ENCODE results near the gene SCNN1A. TPM values are rescaled to one million over a fixed set of nuclear protein-coding genes. Genes with fewer than 3 reads are reported as not detected.

The SCNN1A gene
- total RNA-seq, 1 experiment from 2014 or later = 111 TPM

DNA sequence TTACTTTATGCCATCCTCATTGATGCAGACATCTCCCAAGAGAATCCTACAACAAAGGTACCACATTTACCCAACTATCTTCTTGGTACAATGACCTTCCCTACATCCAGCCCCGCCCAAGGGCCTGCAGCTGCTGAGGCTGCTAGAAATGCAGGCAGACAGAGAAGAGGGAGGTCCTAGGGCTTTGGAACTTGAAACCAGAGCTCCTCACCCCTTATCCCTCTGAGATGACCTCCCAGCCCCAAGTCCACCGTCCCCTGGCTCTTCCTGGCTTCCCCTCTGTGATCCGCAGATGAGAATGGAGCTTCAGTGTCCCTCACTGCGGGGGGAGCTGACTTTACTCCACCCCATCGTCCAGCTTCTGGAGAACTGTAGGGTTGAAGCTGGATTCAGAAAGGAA lies 31.8 kb downstream of the SCNN1A start:
- H3K27me3 ChIP-seq (ENCODE audit: insufficient read depth, low read length) = no peaks in the 10 kb centered on the region
- Mint-ChIP-seq H3K36me3 (ENCODE audit: insufficient read depth in 1 of 3, low read depth in 3 of 3) (peaks cover 7 to 20% (median 17%) of the 10 kb centered on the region in 3 experiments; a peak in 6 of 7 replicates), H3K27me3 (ENCODE audit: low read depth) (no peaks in the 10 kb centered on the region; the same call in 1 of the 2 replicates), H3K9me3 (no peaks in the 10 kb centered on the region), H3K4me1 (peaks cover 27 to 31% of the 10 kb centered on the region in 2 experiments), H3K27ac (peak overlapping the region in 2 of 3 experiments; percentile 35 to 95; a peak in 3 of 7 replicates), H3K4me3 (peak overlapping the region in 1 of 2 experiments; percentile 24; a peak in 1 of 5 replicates)
- no peak overlapping the region for H3K9ac ChIP-seq (ENCODE audit: extremely low read depth, insufficient read length, low read length)
- TF ChIP-seq, protein P1, sequence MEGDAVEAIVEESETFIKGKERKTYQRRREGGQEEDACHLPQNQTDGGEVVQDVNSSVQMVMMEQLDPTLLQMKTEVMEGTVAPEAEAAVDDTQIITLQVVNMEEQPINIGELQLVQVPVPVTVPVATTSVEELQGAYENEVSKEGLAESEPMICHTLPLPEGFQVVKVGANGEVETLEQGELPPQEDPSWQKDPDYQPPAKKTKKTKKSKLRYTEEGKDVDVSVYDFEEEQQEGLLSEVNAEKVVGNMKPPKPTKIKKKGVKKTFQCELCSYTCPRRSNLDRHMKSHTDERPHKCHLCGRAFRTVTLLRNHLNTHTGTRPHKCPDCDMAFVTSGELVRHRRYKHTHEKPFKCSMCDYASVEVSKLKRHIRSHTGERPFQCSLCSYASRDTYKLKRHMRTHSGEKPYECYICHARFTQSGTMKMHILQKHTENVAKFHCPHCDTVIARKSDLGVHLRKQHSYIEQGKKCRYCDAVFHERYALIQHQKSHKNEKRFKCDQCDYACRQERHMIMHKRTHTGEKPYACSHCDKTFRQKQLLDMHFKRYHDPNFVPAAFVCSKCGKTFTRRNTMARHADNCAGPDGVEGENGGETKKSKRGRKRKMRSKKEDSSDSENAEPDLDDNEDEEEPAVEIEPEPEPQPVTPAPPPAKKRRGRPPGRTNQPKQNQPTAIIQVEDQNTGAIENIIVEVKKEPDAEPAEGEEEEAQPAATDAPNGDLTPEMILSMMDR (conservative IDR thresholded peaks at IDR 0.05) = no peak
- peaks cover 15% of the 10 kb centered on the region; the same call in 1 of the 2 replicates for H3K4me1 ChIP-seq (ENCODE audit: insufficient read depth, low read length)
- no peak for DNase-seq
- no peaks in the 10 kb centered on the region for H4K20me1 ChIP-seq (ENCODE audit: control insufficient read depth, insufficient read depth, insufficient read length)
- H3K14ac ChIP-seq (ENCODE audit: insufficient read depth, low read length) = no peak overlapping the region
- H3K79me2 ChIP-seq (ENCODE audit: insufficient read depth, low read length) = peaks cover 24% of the 10 kb centered on the region; the same call in 1 of the 2 replicates
- H2BK15ac ChIP-seq (ENCODE audit: low read depth, low read length) = no peak overlapping the region
- no peak overlapping the region for H3K4ac ChIP-seq (ENCODE audit: low read depth, low read length)
- H2AFZ ChIP-seq (ENCODE audit: low read length) = no peak overlapping the region
- no peak overlapping the region for H3K56ac ChIP-seq (ENCODE audit: insufficient read length, low read depth, low read length)
- no peak overlapping the region for H4K91ac ChIP-seq (ENCODE audit: insufficient read length, low read depth, low read length)
- no peak overlapping the region for H2BK5ac ChIP-seq (ENCODE audit: insufficient read length, low read length)
- H4K5ac ChIP-seq (ENCODE audit: insufficient read length, low read depth, low read length) = no peak overlapping the region
- H3K23me2 ChIP-seq (ENCODE audit: insufficient read length, low read depth, low read length, poor library complexity, severe bottlenecking) = peaks cover 18% of the 10 kb centered on the region
- no peaks in the 10 kb centered on the region for H3K79me1 ChIP-seq (ENCODE audit: insufficient read depth, low read depth, low read length, poor library complexity, severe bottlenecking)
- no peak overlapping the region for H3K27ac ChIP-seq (ENCODE audit: insufficient read length, low read depth, low read length)
- no peak overlapping the region for H2BK120ac ChIP-seq (ENCODE audit: low read depth, low read length, poor library complexity, severe bottlenecking)
- no peak overlapping the region for H2BK20ac ChIP-seq (ENCODE audit: low read depth, low read length, poor library complexity, severe bottlenecking)
- no peak overlapping the region for H3K4me2 ChIP-seq (ENCODE audit: insufficient read depth, insufficient read length, low read length)
- H3T11ph ChIP-seq (ENCODE audit: low read length) = no peak overlapping the region
- H3K18ac ChIP-seq (ENCODE audit: insufficient read length, low read depth, low read length) = no peak overlapping the region
- no peak overlapping the region for H2AK5ac ChIP-seq (ENCODE audit: insufficient read length, low read length)
- H3K23ac ChIP-seq (ENCODE audit: insufficient read length, low read depth, low read length) = no peak overlapping the region
- no peaks in the 10 kb centered on the region for H3K9me3 ChIP-seq (ENCODE audit: control insufficient read depth, low read depth, low read length)
- no peak overlapping the region for H2BK12ac ChIP-seq (ENCODE audit: insufficient read length, low read depth, low read length)
- no peak overlapping the region for H4K8ac ChIP-seq (replicated peaks; ENCODE audit: insufficient read length, low read depth, low read length)
- no CpG with 5 or more reads among the region's 5 CpGs for WGBS (ENCODE audit: extremely low coverage, insufficient read length, low lambda C conversion rate)

All from H9 (cell line).